NCI-H69 (cell line): Measurements from ENCODE around the gene HOXD8.

Experiments
- DNase-seq: peaks from one replicate; lab custom pipeline; 2025; lab: John Stamatoyannopoulos, UW

HOXD8 gene

DNA sequence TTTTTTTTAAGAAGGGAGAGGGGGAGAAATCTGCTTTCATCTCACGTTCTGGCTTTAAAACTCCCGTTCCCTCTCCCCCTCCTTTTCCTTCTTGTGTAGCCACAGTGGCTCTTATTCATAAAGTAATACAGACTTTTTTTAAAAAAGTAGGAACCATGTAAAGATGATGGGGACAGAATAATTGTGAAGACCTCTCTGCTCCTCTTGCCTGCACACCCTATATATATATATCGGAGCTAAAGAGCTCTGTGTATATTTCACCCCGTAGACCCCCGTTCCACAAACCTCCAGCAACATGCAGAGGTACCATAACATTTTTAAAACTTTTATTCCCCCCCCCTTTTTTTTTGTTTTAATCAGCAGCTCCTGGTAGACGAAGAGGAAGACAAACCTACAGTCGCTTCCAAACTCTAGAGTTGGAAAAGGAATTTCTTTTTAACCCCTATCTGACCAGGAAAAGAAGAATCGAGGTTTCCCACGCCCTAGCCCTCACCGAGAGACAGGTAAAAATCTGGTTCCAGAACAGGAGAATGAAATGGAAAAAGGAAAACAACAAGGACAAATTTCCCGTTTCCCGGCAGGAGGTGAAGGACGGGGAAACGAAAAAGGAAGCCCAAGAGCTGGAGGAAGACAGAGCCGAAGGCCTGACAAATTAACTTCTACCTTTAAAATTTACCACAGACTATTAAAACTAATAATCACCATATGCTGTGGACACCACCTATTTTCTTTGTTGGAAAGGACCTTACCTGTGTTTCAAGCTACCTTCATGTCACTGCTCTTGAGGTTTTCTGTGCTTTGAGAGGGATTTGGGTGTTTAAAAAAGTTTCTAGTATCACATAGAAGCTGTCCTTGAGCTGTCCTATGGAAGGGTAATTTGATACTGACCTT is 1.7 kb downstream of the HOXD8 start:
- no peak for DNase-seq

DNA sequence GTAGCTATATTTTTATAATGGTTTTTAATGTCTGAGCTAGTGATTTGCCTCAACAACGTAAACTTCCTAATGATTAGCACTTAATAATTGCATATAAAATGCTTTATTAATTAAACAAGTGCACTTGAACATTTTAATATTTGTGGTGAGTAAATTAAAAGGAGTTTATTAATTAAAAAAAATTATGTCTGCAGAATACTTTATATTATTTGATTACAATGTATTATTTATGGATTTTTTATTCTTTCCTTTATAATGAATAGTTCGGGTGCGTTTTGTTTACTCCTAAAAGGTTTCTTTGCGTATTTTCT is 2.3 kb downstream of the HOXD8 start:
- no peak for DNase-seq

DNA sequence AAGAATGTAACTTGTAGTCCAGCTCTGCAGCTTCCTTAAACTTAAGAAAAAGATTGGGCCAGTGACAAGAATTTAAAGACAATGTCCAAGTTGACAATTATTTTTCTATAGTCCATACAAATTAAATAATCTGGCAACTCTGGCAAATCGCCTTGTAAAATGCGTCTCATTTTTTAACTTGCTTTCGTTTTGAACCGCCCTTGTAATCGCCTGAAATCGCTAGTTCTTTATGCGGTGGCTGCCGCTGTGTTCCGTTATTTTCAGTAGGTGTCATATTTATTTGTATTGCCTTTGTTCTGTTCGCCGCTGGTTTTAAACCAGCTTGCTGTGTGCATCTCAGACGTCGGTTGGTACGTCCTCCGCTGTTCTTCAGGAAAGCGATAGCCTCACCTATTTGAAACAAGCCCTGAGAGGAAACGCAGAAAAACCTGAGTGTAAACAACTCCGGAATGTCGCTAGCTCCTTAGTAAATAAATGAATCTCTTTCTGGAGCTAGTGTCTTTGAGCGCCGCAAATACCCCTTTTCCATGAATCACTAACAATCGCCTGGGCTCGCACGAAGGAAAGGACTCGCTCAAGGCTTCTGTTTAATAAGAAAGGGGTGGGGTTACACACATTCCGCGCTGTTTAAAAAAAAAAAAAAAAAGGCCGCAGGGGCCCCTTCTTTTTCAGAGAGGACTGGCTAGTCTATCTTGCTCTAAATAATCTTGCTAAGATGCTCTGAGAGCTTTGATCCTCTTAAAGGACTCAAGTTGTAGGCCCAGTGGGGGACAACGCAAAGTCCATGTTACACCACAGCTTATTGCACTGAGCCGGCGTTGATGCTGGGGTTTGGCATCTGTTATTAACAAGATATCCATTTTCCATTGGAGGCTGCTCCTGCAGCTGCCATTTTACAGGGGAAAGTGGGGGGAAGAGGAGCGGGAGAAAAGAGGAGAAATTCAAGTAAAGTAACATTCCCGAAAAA is 3.0 kb downstream of the HOXD8 start:
- no peak for DNase-seq

DNA sequence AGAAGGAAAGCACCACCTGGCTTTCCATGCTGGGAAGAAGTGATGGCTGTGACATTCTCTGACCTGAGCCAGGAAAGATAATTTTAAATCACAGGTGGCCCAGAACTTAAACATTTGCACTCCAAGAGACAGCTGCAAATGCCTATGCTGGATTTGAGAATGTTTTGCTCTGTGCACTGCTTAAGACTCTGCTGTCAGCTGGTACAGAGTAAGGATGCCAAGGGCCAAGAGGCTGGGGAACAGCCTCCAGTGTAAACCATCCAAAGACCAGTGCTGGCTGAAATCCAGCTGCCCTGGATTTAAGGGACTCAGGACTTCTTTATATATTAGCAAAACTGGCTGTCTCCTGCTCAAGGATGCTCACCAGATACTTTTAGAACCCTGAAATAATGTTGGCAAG is 3.9 kb downstream of the HOXD8 start:
- peak; percentile 1 for DNase-seq

DNA sequence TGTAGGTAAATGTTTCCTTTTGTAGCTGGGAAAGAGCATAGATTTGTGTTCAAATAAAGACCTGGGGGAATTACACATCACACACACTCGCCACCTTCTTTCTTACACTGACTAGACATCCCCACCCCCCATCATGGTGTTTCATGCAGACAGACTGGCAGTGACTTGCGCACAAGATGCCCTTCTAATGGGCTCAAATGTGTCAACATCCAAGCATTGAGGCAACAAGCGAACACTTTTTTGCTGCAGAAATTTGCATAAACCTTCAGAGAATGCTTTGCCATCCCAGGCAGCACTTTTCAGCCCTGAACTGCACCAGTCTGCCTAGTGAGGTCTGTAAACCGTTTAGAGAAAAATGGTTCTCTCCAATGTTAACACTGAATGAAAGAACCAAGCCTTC is 4.5 kb downstream of the HOXD8 start:
- DNase-seq, result no peak

DNA sequence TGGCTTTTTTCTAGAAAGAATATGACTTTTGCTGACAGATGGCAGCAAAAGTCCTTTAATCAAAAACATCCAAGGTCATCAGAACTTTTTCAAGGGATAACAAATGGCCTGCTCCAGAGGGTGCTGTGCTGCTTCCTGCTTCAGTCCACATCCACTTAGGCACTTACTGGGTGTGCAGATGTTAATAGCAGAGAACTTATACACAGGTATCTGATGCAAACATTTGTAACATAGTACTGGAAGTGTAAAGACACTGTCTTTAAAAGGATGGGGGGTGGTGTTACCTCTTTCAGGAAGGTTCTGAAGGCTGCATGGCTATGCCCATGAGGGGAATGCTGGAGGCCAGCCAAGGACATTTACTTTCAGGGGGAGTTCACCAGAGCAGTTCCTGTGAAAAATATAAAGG is 5.5 kb downstream of the HOXD8 start:
- DNase-seq, result peak; percentile 51

DNA sequence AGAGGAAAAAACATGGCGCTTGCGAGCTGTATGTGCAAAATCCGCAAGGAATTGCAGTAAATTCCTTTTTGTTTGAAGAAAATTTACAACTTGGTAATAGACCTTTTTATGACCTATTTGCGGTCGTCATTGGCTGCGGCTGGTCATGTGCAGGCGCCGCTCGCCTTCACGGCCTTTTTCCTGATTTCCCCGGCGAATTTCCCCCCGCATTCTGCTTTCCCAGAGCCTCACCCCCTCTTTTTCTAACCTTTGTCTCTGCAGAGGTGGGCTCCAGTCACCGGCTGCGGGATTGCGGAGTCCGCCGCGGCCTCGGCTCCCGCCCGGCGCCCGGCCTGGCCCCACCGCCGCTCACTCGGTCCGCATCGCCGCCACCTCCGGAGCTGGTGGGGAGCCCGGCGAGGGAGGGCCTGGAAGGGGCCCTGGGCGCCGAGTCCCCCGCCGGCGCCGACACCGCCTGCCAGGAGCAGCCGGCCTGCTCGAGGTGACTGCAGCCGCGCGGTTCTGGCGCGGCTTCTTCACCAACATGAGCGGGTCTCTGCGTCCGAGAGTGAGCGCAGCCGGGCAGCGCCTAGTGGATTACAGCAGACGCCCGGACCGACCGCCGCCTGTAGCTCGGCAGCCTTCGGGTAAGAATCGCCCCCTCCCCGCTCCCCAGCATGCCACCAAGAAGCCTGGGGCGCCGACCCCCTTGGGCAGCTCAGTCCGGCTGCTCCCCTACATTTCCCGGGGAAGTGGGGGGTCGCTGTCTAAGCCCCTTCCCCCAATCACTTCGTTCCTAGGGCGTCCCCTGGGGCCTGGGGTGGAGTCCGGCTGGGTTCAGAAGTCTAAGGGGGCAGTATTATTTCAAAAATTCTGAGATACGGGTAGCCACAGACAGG is 7.1 kb downstream of the HOXD8 start:
- DNase-seq, result no peak

DNA sequence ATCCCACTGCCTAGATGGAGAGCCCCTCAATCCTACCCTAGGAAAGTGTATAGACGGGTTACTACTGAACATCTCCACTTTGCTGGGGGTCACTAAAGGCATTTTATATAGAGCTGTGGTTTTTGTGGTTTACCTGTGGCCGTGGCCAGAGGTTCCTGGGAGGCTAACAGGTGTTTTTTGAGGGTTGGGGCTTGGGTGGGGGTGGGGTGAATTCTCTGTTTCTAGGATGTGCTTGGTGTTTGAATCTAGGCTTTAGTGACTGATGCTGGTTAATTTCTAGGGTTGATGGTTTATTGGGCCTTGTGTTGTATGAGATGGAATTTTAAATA is 7.7 kb downstream of the HOXD8 start:
- DNase-seq, result no peak

DNA sequence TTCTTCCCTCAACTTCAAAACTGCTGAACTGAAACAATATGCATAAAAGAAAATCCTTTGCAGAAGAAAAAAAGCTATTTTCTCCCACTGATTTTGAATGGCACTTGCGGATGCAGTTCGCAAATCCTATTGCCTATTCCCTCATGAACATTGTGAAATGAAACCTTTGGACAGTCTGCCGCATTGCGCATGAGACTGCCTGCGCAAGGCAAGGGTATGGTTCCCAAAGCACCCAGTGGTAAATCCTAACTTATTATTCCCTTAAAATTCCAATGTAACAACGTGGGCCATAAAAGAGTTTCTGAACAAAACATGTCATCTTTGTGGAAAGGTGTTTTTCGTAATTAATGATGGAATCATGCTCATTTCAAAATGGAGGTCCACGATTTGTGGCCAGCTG is 8.4 kb downstream of the HOXD8 start:
- DNase-seq, result no peak

DNA sequence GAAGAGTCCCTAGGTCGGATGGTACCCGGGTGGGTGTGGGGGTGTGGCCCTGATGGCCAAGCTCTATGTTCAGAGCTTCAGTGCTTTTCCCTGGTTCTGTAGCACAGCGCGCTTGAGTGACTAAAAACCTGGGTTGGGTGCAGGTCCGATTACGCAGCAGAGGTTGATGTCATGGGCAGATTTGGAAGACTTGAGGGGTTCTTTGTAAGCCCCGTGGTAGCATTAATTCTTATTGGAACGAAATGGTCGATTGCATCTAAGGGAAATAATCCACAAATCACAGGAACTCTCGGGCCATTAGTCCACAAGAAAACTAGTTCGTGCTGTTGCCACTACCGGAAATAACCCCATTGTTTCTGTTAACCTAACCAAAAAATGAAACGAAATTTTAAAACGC is 9.0 kb downstream of the HOXD8 start:
- DNase-seq, result no peak

DNA sequence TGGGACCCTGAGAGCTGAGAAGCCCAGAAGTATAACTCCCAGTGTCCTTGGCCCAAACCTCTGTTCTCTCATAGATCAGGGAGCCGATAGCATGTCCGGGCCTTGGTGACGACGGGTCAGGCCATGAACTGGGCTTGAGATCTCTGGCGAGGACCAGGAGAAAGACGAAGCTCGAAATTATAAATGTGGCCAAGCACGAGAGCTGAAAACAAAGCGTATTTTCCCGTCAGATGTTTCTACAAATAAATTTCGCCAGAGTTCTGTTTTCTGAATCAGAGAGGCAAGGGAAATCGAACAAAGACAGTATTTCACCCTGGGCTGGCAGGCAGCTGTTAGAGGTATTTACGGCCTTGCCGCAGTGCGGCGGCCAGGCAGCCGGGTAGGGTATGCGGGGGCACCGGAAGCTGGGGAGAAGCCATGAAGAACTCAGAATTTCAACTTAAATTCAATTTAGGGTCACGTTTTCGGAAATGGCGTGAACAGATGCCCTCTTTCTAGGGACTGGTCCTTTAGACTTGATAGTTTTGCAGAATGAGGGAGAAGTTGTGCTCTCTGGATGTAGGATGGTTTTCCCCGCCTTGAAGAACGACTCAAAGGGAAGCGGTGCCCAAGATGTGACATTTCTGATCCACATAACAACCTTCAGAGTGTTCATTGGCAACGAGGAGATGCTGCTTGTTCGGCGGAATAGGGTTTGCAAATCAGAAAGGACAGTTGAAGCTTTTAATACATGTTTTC is 9.6 kb downstream of the HOXD8 start:
- no peak for DNase-seq

DNA sequence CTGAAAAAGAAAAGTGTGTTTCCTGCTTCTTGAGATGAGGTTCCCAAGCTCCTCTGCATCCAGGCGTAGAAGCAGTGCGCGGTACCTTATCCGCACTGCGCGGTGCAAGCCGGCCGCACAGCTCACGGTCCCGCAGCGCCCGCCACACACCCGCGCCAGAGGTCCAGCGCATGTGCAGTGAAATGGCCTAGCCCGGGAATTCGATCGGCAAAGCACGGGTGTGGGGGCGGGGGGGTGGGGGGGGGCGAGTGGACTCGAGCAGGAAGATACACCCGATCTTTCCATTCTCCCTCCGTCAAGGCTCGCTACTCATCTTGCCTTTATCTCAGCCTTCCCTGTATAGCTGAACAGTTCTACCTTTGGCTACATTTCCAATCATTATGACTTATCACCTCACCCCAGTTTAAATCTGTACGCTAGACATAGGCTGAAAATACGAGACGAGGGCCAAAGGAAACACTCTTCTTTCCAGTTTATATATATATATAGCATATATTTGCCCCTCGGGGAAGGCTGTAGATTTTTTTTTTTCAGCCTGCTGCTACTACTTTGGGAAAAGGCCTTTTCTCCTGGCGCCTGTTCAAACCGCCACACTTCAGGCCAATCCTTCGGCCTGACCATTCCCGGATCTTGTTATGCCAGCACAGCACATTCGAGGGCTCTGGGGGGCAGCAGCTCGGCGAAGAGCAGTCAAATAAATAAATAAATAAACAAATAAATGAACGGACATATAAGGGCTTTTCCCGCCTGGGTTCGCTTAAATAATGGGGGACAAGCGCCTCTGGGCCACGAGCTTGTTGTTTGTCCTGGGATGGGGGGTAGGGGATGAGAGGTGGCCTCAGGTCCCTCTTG is 10.4 kb downstream of the HOXD8 start:
- no peak for DNase-seq

DNA sequence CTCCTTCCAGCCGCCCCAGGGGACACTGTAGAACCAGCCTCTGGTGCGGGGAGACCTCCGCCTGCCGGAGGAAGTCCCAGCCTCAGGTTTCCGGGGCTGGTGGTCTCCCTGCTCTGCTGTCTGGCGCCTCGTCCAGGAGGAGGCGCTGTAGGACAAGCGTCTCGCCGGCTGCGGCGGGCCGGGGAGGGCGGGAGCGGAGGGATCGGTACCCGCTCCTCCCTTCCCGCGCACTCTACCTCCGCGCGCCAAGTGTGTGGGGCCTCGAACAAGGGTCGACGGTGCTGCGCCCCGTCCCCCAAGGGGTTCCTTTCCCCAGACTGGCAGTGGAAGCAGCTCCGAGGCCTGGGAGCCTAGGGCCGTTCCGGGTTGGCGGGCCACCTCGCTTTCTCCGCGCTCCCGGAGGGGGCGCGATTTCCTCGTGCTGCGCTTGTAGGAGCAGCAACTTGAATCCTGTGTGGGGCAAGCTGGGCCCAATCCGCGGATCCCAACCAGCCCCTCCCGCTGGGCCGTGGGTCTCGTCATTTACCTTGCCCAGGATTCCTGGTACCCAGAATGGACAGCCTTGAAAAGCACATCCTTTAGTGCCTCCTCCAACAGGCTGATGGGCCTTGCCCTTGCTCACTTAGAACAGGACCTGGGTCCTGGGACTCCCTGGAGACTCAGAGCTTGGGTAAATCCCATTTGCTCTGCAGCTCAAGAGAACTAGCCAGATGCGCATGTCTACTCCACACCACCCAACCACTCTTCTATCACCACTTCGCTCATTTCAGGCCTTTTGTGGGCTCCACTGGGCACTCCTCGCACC is 11.2 kb downstream of the HOXD8 start:
- DNase-seq, result peak; percentile 87

DNA sequence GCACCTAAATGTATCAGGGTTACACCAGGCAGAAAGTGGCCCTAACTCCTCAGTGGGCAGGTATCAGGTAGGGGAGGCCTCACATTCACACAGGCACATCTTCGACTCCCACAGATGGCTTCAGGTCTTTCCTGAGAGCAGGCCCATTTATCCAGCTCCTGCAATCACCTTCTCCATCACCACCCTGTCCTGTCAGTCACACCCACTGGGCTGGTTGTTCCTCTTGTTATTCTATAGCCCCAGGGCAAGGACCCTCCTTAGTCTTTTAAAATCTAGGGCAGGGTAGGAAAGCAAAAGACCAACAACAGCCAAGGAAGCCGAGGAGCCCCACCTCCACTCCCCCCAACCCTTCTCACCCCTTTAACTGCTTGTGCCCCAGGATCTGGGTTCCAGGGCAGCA is 12.8 kb downstream of the HOXD8 start:
- DNase-seq, result no peak

DNA sequence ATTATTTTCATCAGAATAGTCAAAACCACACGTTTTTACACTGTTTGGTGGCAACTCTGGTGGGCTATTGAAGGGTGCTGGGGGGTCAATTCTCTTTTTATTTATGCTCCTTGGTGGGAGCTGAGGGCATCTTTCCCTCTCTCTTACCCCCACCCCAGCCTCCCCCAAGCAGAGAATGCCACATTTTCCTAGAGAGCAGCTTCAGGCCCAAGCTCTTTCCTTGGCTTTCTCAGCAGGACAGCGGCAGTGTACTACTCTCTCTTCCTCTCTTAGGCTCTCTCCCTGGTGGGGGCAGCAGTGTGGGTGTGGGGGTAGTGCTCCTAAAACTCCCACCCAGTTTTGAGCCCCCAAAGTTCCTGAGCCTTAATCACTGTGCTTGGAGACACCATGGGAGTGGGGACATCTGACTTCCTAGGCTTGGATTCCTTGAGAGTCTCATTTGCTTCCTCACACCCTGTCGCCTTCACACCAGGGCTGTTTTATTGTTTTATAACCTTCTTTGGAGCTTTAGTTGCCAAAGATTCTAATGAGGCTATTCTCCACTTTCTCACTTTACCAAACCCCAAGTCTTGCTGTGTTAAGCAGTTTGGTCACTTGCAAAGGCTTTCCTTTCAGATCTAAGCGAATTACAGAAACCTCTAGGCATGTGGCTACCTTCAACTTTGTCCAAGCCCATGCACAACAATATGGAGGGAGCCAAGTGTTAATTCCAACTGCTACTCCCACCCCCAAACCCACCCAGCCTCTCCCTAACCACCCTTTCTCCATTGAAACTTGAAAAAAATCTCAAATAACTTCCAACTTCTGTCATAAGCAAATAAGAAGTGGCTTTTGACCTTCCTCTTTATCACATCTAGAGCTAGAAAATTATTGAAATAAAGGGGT is 15.8 kb downstream of the HOXD8 start:
- DNase-seq, result no peak

DNA sequence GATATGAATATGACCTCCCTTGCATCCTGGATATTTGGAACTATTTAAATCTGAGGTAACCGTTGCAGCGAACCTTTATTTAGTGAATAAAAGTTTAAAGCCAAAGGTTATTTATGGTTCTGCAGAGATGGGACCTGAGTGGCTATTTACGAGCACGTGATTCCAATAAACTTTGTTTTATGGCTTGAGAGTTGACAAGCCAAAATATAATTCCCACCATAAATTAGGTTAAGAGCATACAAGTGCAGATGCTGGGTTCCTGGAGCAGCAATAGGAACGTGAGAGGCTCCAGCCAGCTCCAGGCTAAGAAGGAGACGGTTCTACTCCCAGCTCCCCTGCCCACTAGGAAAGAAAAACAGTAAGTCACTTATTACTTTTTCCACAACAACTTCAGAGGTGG is 16.6 kb downstream of the HOXD8 start:
- no peak for DNase-seq

DNA sequence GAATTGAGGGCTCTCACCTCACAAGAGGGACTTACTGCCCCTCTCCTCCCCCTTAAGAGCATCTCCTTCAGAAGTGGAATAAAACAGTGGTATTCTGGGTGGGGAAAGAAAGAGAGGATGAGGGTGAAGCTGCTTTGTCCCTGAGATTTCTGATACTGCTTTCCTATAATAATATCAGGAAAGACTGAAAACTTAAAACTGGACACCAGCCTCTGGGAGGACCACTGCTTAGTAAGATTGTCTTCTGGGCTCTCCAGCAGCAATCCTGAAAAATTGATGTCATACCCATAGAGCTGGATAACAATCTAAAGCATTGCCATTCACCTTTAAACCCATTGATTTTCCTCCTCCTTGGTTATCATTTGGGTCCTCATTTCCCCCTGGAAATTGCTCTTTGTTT is 17.1 kb downstream of the HOXD8 start:
- DNase-seq, result no peak

DNA sequence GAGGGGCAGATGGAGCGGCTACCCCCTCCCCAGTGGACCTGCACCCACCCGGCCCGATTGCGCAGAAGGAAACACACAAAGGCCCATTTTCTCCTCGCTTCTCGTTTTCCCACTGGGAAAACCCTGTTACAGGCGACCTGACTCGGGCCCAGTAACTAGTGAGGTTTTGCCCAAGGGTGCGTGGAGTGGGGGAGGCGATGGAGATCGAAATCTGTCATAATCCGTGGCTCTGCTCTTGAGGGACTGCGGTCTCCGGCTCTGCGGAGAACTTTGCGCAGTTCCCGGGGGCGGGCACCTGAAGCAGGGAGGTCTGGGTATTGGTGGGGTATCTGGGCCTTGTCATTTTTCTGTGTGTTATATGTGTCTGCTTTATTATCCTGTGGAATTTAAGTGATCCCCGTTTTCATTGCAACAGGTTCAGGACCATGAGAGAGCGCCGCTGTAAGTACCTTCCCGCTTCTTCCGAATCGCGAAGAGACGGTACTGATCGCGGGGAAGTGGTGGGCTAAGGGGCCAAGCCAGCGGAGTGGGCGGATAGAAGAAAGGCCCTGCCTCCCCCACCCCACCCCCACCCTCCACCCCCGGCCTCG is 17.8 kb downstream of the HOXD8 start:
- DNase-seq, result no peak
